ENCODE measurements around the gene METTL6.
"Not testable (repeated sequence)": the region's sequence is repeated elsewhere in the genome, so short reads cannot be mapped to it uniquely, and the experiment has no call there.

Gene METTL6

DNA sequence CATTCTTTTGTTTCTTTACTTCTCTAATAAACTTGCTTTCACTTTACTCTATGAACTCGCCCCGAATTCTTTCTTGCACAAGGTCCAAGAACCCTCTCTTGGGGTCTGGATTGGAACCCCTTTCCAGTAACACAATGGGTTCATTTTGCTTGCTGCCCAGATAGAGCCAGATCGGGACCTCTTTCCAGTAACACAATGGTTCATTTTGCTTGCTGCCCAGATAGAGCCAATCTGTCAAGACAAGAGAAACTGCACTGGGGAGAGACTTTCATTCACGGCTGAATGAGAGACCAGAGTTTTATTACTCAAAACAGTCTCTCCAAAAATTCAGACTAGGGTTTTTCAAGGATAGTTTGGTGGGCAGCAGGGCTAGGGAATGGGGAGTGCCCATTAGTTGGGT is 25.4 kb downstream of the METTL6 start:
- no peak for DNase-seq

GRCh38 chr3:15399970-15400369 is 27.4 kb downstream of the METTL6 start:
- no peak for DNase-seq

DNA sequence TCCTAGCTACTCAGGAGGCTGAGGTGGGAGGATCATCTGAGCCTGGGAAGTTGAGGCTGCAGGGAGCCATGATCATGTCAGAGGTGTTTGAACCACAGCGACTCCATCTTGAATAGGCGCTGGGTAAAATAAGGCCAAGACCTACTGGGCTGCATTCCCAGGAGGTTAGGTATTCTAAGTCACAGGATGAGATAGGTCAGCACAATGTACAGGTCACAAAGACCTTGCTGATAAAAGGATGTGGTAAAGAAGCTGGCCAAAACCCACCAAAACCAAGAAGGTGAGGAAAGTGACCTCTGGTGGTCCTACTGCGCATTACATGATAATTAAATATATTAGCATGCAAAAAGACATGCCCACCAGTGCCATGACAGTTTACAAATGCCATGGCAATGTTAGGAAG is 28.6 kb downstream of the METTL6 start:
- DNase-seq, result peak; percentile 41

DNA sequence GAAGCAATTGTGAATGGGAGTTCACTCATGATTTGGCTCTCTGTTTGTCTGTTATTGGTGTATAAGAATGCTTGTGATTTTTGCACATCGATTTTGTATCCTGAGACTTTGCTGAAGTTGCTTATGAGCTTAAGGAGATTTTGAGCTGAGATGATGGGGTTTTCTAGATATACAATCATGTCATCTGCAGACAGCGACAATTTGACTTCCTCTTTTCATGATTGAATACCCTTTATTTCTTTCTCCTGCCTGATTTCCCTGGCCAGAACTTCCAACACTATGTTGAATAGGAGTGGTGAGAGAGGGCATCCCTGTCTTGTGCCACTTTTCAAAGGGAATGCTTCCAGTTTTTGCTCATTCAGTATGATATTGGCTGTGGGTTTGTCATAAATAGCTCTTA is 34.1 kb downstream of the METTL6 start:
- not testable (repeated sequence) for DNase-seq

GRCh38 chr3:15391007-15391406 is 36.3 kb downstream of the METTL6 start:
- DNase-seq, result no peak

DNA sequence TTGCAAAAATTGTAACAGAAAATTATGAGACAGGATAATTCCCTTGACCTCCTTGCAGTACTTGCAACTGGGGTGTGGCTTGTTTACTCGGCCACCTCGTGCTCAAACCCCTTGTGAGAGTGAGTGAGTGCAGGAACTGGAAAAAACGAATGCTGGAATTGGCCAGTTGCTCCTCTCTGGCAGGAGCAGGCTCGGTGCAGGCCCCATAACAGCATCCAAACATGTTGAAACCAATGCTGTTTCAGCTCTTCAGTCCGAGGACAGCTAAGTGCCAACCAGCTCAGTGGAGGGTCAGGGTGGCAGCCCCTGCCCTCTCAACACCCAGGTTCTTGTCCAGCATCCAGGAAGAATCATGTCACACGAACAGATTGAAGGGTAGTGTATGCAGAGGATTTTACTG is 36.9 kb downstream of the METTL6 start:
- DNase-seq, result no peak

GRCh38 chr3:15388335-15388734 is 39.0 kb downstream of the METTL6 start:
- not testable (repeated sequence) for DNase-seq

- no peak for DNase-seq
Observed at GRCh38 chr3:15387735-15388134, 39.6 kb downstream of the METTL6 start.

DNA sequence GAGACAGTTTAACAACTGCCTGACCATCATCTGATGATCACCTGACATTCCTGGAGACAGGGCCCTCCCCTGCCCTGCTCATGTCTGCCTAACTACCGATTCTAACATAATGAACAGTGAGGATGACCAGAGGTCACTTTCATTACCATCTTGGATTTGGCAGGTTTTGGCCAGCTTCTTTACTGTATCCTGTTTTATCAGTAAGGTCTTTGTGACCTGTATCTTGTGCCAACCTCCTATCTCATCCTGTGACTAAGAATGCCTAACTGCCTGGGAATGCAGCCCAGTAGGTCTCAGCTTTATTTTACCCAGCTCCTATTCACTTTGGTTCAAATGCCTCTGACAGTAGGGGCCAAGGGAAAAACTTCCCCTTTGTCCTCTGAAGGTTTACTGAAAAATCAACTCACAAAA is 40.2 kb downstream of the METTL6 start:
- DNase-seq, result no peak

- DNase-seq, result not testable (repeated sequence)
Observed at GRCh38 chr3:15386654-15386955, 40.7 kb downstream of the METTL6 start.

DNA sequence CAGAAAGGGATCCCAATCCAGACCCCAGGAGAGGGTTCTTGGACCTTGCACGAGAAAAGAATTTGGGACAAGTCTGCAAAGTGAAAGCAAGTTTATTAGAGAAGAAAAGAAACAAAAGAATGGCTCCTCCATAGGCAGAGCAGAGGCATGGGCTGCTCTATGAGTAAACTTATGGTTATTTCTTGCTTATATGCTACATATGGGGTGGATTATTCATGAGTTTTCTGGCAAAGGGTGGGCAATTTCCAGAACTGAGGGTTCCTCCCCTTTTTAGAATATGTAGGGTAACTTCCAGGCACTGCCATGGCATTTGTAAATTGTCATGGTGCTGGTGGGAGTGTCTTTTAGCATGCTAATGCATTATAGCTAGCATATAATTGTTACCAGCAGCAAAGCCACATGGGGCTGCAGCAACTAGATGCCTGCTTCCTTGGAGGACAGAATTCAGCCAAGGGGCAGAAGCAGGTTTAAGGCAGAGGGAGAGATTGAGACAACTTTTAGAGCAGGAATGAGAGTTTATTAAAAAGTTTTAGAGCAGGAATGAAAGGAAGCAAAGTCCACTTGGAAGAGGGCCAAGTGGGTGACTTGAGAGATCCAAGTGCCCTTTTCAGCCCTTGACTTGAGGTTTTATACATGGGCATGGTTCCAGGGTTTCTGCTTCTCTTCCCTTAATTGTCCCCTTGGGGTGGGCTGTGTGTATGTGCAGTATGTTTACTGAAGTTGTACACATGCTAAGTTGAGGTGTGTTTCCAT is 41.3 kb downstream of the METTL6 start:
- DNase-seq, result no peak

- DNase-seq, result not testable (repeated sequence)
Observed at GRCh38 chr3:15385238-15385695, 42.1 kb downstream of the METTL6 start.

- no peak for DNase-seq
Observed at GRCh38 chr3:15384510-15385237, 42.7 kb downstream of the METTL6 start.

DNA sequence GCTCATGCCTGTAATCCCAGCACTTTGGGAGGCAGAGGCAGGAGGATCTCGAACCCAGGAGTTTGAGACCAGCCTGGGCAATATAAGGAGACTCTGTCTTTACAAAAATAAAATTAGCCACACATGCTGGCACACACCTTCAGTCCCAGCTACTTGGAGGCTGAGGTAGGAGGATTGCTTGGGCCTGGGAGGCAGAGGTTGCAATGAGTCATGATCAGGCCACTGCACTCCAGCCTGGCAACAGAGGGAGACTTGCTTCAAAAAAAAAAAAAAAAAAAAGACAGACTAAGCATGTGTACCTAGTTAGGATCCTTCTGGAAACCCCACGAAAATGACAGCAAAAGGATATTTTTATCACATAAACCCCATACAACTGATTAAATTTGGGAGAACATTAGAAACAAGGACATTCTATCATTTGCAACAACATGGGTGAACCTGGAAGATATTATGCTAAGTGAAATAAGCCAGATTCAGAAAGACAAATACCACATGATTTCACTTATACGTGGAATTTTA is 44.9 kb downstream of the METTL6 start:
- no peak for DNase-seq

DNA sequence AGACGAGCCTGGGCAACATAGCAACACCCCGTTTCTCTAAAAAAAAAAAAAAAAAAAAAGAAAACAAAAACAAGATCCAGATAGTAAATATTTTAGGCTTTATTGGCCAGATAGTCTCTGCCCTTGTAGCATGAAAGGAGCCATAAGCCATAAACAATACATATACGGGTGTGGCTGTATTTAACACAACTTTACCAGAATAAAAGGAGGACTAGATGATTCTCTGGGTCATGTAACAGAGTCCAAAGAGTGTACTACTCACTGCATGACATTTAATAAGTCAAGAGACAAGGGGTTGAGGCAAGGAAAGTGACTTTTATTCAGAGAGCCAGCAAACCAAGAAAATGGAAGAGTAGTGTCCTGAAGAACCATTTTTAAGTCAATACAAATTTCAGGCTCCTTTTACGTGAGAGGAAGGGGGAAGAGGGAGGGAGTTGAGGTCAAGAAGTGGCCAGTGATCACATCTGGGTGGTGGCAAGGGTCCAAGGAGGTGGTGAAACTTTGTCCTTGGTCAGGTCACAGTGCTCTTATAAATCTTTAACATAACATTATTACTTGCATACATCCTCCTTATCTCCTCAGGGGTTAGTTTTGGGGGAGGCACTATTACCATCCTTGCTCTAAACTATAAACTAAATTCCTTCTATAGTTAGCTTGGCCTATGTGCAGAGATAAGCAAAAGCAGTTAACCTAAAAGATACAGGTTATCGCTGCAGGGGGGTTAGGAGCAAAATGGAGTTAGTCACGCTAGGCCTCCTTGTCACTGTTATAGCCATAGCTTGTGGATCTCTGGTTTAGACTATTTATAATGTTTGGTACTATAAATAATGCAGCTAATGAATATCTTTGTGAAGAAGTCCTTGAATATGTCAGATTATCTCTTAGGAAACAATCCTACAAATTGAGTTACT is 46.1 kb downstream of the METTL6 start:
- no peak for DNase-seq

DNA sequence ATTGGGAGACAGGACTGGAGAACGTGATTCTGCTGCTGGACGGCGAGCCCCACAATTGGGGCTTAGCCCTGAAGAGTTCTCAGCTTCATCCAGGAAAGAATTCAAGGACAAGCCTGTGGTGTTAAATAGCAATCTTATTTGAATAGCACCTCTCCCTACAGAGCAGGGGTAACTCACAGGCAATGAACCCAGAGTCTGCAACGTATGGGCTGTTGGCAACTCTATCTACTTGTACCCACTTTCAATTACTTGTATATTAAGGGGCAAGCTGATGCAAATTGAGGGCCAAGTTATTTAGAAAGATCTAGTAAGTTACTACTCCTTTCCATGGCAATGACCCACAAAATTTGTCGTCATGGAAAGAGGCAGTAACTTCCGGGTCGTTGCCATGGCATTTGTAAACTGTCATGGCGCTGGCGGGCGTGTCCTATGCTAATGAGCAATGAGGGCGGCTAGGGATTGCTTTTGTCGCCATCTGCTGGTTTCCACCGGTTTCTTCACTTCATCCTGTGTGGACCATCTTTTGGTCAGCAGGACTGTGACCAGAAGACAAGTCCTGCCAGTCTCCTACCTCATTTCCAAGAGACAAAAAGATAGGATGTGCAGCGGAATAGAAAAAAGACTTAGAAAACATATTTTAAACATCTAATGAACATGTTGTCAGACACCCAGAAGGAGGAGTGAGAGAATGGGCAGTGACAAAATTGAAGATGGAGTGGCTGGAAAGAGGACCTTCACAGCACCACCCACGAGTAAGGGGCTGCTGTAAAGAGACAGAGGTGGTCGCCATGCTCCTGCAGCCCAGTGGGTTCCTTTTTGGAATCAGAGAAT is 49.2 kb downstream of the METTL6 start:
- peak; percentile 96 for DNase-seq

- no peak for DNase-seq
Observed at GRCh38 chr3:15375461-15376000, 51.8 kb downstream of the METTL6 start.

GRCh38 chr3:15372918-15373317 is 54.4 kb downstream of the METTL6 start:
- DNase-seq, result no peak

GRCh38 chr3:15368561-15369135 is 58.7 kb downstream of the METTL6 start:
- no peak for DNase-seq

DNA sequence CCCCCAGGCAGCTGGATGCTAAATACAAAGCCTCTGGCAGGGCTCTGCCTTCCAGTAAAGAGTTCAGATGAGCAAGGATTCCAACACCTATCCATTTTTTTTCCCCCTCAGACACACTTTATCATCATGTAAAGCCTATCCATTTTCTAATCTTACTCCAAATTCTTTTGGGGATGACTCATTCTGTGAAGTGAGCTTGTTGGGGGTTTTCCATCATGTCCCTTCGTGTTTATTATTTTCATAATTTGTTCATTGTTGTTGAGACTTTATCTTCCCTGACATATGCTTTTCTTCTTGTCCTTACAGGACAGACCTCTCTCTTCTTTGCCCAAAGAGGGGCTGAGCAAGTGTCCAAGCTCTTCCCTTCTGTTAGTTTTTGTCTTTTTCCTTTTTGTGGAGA is 60.3 kb downstream of the METTL6 start:
- DNase-seq, result peak; percentile 21

DNA sequence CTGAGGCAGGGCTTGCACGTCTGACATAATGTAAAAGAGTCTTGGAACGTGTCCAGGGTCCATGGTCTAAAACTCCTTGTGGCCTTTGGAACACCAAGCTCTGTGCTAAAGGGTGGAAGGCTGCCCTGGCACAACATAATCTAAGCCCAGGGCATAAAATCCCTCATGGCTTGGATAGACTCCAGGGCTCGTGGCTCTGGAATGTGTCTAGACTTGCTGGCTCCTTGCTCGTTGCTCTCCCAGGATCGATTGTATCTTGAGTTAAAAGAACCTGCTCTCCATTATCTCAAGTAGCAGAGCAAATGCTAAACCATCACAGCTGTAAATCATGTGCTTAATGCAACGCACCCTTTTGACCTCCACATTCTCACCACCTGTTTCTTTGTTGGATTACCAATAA is 63.3 kb downstream of the METTL6 start:
- not testable (repeated sequence) for DNase-seq

Data from activated CD4-positive, alpha-beta T cell treated with anti-CD3 and anti-CD28 coated beads, Interleukin-10, Interleukin-2, amounts not matched to agents 100 ng/mL and 50 ng/mL, durations not matched to agents 16 hours and 8 hours (primary cell).